Lung (tissue), 12 donors: ENCODE results near the gene BRME1. TPM values are rescaled to one million over a fixed set of nuclear protein-coding genes. Genes with fewer than 3 reads are reported as not detected.

Experiments used
- ATAC-seq: fragments of 200-7000 bp; cut with Tn5 transposase; one replicate; pipeline ENCODE4 v1.9.1; 2020; ENCODE audit warnings: moderate number of reproducible peaks; ENCODE audit not compliant: insufficient read depth, low FRiP score
- DNase-seq, 3 donors: peaks; one replicate each; pipeline ENCODE4 v3.0.0-alpha.2; 2013 to 2017
- H3K27ac ChIP-seq, 2 donors: one replicate each; pipeline ENCODE4 v1.5.1; 2013; ENCODE audit warnings: mild to moderate bottlenecking in 2 of 2, moderate library complexity in 2 of 2, control low read depth in 1 of 2, inconsistent platforms in 1 of 2, low read depth in 1 of 2, low read length in 1 of 2
- H3K27me3 ChIP-seq, 3 donors: one replicate each; pipeline ENCODE4 v1.5.1; 2013; ENCODE audit warnings: low read length in 2 of 3; ENCODE audit not compliant: control insufficient read depth in 3 of 3, insufficient read depth in 3 of 3
- H3K36me3 ChIP-seq, 4 donors: one replicate each; pipeline ENCODE4 v1.5.1; 2013; ENCODE audit warnings: low read length in 4 of 4, mild to moderate bottlenecking in 1 of 4, moderate library complexity in 1 of 4; ENCODE audit not compliant: control insufficient read depth in 4 of 4, insufficient read depth in 4 of 4
- H3K4me1 ChIP-seq, 5 donors: one replicate each; pipeline ENCODE4 v1.5.1; 2013; ENCODE audit warnings: low read length in 5 of 5, mild to moderate bottlenecking in 2 of 5, moderate library complexity in 1 of 5; ENCODE audit not compliant: control insufficient read depth in 5 of 5, insufficient read depth in 5 of 5
- H3K4me3 ChIP-seq: one replicate; pipeline ENCODE4 v1.5.1; 2013; ENCODE audit warnings: mild to moderate bottlenecking, control low read depth, moderate library complexity
- H3K9ac ChIP-seq, 2 donors: one replicate each; pipeline ENCODE4 v1.5.1; 2013; ENCODE audit warnings: low read length in 2 of 2, control low read depth in 1 of 2; ENCODE audit not compliant: insufficient read depth in 1 of 2
- H3K9me3 ChIP-seq, 4 donors: one replicate each; pipeline ENCODE4 v1.5.1; 2013; ENCODE audit warnings: low read length in 3 of 4, mild to moderate bottlenecking in 1 of 4, moderate library complexity in 1 of 4; ENCODE audit not compliant: control insufficient read depth in 4 of 4, insufficient read depth in 3 of 4
- CTCF ChIP-seq: IDR thresholded peaks from 2 replicates; pipeline ENCODE4 v1.5.1; 2012; ENCODE audit warnings: mild to moderate bottlenecking; ENCODE audit errors: control extremely low read depth, extremely low read depth
- WGBS, 2 donors: extraction: QIAGEN DNeasy Blood & Tissue Kit; methylation state at CpG; one replicate each; pipeline ENCODE4 v1.1.7; 2013; 5-methylcytosine and 5-hydroxymethylcytosine counted together
- polyA plus RNA-seq, 2 donors: library from polyadenylated mRNA; stranded (reverse); fragments of 200-250 nt; gene quantifications; one replicate each; pipeline ENCODE4 v1.2.1, GENCODE V29; 2013
- total RNA-seq, 2 donors: library from RNA; depleted of rRNA in 1 of 2; stranded (reverse); fragments of >200 nt in 1 of 2; gene quantifications; one replicate each; pipeline ENCODE4 v1.2.1, GENCODE V29; 2014 to 2021
- donor health status: control.
- donor health status: control.
- donor health status: Bipolar disorder and iron deficiency.
- donor health status: healthy.
- donor health status: DM: yes; HTN: yes; CAD: no.

Gene BRME1
- total and polyA plus RNA-seq, 4 donors = 1.3 to 3.2 (median 2.9) TPM

- 66 to 80% methylated on average over 20 of the region's 20 CpGs for WGBS, 2 donors
- ATAC-seq (no peak), DNase-seq (no peak)
- Histone ChIP-seq H3K27me3 (no peaks in the 10 kb centered on the region), H3K4me1 (peaks cover 0 to 17% (median 4%) of the 10 kb centered on the region in 5 donors), H3K27ac (no peak overlapping the region), H3K9ac (no peak overlapping the region), H3K36me3 (no peaks in the 10 kb centered on the region), H3K4me3 (no peak overlapping the region), H3K9me3 (no peaks in the 10 kb centered on the region)
- no peak for TF ChIP-seq CTCF
Measured at GRCh38 chr19:13885826-13886365, 20.0 kb downstream of the BRME1 start.

DNA sequence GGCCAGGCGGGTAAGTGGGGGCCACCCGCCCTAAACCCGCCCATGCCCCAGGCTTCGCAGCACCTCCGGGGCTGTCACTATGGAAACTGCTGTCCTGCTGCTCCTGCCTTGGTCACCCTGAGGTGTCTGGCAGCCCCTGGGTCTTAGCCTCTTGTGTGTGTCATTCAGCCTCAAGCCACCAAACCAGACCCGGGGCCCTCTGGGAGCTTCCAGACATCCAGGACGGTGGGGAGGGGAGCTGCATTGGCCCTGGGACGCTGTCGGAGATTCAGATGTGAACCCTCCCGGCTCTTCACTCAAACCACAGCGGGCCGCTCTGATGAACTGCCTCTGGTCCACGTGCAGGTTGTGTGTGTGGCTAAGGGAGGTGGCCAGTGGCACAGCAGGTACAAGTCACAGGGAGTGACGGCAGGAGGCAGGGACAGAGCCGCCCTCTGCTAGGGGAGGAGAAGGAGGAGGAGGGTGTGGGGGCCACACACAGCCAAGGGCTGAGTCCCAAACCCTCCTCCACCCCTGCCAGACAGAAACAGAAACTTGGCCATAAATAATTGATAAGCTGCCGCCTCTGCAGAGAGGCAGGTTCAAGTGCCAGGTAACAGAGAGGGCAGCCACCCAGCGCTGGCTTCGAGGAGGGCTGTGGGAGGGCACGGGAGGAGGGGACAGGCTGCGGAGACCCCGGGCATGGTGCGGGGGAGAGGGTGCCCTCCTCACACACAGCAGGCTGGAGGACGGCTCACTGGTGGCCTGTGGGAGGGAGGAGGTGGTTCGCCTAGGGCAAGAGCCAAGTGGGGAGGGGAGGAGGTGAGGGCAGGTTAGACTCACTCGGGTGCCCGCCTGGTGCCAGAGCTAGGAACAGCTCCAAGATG, 21.0 kb downstream of the BRME1 start:
- H3K4me3 ChIP-seq = no peak overlapping the region
- no peak overlapping the region for H3K27ac ChIP-seq
- H3K4me1 ChIP-seq = peaks cover 0 to 26% (median 10%) of the 10 kb centered on the region in 5 donors
- 65 to 83% methylated on average over 22 to 26 of the region's 26 CpGs for WGBS, 2 donors
- no peak overlapping the region for H3K9ac ChIP-seq
- H3K36me3 ChIP-seq = no peaks in the 10 kb centered on the region
- no peaks in the 10 kb centered on the region for H3K9me3 ChIP-seq
- DNase-seq (no peak), ATAC-seq (no peak)
- TF ChIP-seq CTCF = no peak
- H3K27me3 ChIP-seq = no peaks in the 10 kb centered on the region

- Histone ChIP-seq H3K27me3 (no peaks in the 10 kb centered on the region), H3K4me1 (peaks cover 0 to 29% (median 10%) of the 10 kb centered on the region in 5 donors), H3K4me3 (no peak overlapping the region), H3K9me3 (no peaks in the 10 kb centered on the region), H3K36me3 (no peaks in the 10 kb centered on the region), H3K27ac (no peak overlapping the region), H3K9ac (no peak overlapping the region)
- 63 to 80% methylated on average over 8 to 10 of the region's 10 CpGs for WGBS, 2 donors
- TF ChIP-seq CTCF = no peak
- DNase-seq = no peak
- ATAC-seq = no peak
Measured at GRCh38 chr19:13883516-13884064, 22.3 kb downstream of the BRME1 start.
